IPS-11a (cell line): Measurements from ENCODE around the gene RECQL5.

ENCODE experiments used
- H3K4me3 ChIP-seq: one replicate; pipeline ENCODE4 v1.5.1; 2013; ENCODE audit warnings: low read depth, low read length, control low read depth

Gene RECQL5

DNA sequence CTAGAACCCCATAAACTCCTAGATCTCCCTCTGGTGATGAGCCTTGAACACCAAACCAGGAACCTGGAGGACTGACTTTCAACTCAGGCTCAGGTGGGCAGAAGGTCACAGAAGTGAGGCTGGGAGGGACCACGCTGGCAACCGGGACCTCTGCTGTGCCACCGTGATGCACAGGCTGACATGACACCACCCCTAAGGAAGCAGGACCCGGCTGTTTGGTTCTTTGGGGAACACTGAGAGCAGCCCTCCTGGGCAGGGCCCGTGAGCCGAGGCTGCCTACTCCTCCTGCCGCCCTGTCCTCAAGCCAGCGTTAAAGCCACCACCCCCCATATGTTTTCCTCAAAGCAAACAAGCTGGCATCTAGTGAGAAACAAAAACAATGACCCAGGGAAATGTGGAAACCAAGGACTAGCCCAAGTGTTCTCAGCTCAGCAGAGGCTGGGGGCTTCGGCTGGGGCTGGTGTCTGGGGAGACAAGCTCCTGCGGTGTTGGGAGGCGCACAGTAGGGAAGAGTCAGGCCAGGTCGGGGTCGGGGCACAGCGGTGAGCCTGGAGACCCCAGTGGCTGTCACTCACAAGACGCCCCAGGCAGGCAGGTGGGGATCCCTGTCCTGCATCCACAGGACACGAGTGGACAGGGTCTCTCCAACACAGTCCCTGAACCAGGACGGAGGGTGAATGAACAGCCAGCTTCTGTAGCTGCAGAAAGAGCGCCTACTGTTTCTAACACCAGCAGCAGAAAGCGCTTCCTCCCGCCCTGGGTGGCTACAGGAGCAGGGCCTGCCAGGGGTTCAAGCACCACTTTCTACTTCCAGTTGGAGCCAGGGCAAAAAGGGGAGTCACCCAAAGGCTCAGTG is 32.0 kb downstream of the RECQL5 start:
- H3K4me3 ChIP-seq: no peak overlapping the region

DNA sequence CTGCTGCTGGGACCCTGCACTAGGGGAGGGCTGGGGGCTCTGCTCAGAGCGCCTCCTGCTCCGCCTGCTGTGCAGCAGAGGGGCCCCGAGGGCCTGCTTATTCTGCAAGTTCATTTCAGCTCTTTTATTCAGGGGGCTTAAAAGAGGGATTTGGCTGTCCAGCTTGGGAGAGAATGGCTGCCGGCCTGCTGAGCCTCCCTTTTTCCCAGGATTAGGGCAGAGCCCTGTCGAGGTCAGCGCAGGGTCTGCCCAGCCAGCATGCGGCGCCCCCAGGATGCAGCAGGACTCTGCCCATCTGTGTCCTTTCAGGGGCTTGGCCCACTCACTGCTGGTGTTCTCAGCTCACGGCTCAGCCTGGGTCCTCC is 32.6 kb downstream of the RECQL5 start:
- H3K4me3 ChIP-seq: no peak overlapping the region

DNA sequence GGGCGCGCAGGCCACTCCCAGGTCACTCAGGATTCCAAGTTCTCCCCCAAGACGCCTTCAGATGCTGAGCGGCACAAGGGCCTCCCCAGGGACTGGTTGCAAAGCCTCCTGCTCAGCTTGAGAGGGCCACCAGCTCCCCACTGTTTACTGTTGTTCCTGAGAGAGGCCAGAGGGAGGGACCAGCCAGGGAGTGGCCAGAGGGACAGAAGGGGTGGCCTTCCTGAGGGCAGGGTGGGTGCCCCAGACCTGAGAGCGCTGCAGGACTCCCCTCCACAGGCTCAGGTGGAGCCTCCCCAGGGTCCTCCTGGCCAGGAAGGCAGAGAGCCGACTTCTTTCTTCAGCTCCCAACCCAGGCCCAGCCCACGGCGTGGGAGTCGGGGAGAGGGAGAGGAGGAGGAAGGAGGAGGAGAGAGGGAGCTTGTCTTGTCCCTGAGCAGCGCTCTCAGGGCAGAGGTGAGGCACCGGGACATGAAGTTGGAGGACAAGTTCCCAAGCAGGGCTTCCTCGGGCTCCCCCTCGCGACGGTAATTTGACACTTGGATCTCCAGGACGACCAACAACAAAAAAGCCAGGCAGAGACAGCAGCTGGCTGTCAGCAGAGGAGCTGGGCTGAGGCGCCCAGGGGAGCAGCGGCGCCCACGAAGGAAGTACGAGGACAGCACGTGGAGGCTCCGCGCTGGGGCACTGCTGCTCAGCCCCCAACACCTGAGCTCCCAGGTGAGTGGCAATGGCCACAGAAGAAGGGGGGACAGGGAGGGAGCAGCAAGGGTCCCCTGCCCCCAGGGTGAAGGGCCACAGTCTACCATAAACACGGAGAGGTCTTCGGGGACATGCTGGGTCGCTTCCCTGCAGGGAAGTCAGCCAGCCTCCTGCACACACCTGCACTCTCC is 33.2 kb downstream of the RECQL5 start:
- no peak overlapping the region for H3K4me3 ChIP-seq

DNA sequence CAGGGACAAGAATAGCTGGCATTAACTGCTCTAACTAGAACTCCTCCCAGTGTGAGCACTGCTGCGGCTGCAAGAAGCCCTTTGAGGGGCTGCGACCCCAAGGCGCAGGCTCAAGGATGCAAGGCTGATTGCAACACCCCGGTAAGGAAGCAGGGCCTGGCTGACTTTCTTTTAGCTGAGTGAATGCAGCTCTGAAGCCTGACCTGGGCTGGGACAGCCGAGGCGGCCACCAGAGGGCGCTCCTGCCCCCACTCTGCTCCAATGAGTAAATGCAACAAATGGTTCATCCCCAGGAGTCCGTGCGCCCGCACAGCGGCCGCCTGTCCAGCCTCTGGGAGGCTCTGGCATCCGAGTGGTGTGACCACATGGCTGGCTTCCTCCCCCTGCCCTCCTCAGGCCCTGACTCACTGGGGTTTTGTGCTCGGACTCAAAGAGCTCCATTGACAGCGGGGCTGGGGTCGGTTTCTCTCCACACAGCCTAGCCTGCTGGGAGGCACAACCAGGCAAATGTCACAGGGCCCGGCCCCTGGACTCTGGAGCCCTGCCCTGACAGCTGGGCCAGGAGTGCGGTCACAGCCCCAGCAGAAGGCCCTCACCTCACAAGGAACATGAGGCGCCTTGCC is 34.0 kb downstream of the RECQL5 start, which contains the start of gene SMIM5:
Gene SMIM5, plus strand, starts transcription at position 572 of the 623 bp plus-strand sequence. CDS start 6,768 bp downstream, outside the sequence.
- H3K4me3 ChIP-seq: no peak within 1 kb of the TSS

DNA sequence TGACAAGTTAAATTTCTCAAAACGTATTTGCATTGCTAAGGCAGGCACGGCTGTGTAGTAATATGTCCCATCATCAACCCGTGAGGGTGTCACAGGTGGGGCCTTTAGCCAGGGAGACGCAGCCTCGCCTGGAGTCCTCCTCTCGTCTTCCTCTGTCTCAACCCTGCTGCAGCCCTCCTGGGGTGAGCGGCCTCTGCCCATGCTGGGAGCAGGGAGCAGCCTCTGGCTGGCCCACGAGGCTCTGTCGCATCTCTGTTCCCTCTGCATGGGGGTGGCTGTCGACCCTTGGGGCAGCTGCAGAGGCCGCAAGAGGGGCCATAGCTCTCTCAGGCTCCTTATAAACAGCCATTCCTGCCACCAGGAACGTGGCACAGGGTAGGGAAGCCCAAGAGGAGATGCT is 34.5 kb downstream of the RECQL5 start:
- no peak overlapping the region for H3K4me3 ChIP-seq

DNA sequence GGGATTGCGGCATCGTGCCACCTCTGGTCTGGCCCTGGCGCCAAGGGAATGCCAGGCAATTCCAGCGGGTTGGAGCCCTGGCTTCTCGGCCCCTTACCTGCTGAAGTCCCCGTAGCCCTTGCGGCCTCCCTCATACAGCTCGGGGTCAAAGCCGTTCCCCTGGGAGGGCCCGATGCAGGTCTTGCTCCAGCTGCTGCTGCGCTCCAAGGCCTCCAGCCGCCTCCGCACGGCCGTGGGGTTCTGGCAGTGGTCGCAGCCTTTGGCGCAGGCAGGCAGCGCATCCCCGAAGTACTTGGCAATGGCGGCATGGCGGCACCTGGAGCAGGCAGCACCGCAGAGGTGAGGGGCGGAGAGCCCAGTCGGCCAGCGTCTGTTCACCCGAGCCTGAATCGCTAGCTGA is 35.6 kb downstream of the RECQL5 start:
- no peak overlapping the region for H3K4me3 ChIP-seq

DNA sequence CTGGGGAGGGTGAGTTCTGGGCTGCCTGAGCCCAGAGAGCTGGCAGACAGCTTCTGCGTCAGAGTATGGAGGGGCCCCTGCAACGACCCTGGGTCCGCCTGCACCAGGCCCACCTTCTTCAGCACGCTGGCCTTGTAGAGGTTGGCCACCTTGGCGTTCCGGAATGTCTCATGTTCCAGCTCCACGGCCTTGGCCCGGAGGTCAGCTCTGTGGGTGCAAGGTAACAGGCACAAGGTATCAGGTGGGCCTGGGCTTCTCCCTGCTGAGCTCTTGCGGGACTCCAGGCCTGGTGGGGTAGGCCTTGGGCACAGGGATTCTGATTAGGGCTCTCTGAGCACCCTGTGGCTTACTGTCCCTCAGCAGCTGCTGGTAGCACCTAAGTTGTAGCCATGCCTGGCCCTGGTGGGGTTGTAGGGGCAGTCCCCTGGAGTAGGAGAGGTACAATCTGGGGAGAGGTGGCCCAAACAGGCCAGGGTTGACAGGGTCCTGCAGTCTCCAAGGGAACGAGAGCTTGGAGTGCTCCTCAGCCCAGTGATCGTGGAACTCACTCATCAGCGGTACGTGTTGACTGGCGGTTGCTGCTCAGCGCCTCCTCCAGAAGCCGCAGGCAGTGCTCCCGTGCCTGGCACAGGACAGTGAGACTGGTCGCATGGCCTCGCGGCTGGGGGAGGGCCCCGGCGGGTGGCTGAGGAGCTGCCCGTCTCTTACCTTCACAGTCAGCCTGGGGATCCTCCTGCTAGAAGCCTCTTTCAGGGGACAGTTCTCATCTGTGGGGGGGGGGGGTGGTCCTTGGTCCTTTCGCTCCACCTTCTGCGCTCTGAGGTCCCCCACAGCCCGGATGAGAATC is 36.7 kb downstream of the RECQL5 start:
- H3K4me3 ChIP-seq: no peak overlapping the region

DNA sequence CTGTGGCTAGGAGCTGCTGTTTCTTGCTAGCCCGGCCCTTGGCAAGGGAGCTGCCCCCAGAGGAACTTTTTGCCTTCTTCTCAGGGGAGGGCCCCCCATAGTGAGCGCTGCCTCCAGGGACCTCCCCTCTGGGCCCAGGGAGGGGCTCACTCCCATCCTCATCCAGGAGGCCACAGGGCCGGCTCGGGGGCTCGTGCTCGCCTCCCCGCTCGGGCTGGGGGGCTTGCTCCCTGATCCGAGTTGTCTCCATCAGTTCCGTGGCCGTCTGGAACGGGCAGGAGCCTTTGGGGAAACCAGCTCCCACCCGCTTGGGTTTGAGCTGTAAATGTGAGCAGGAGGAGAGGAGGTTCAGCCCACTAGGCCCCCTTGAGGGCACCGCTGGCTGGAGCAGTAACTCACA is 37.8 kb downstream of the RECQL5 start:
- no peak overlapping the region for H3K4me3 ChIP-seq

DNA sequence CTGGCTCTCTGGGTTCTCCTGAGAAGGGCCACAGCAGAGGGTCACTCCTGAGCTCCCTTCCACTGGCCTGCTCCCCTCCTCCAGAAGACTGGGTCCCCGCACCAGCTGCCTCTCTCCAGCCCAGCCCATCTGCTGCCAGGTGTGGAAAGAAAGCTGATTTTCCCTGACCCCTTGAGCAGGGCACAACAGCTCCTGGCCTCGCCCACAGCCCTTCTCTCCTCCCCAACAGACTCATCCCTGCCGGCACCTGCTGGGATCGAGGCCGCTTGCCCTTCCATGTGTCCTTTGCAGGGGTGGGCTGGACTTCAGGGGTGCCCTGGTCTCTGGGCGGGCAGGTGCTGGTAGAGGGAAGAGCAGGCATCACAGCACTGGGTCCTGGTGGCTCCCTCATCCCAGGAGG is 38.5 kb downstream of the RECQL5 start:
- no peak overlapping the region for H3K4me3 ChIP-seq

DNA sequence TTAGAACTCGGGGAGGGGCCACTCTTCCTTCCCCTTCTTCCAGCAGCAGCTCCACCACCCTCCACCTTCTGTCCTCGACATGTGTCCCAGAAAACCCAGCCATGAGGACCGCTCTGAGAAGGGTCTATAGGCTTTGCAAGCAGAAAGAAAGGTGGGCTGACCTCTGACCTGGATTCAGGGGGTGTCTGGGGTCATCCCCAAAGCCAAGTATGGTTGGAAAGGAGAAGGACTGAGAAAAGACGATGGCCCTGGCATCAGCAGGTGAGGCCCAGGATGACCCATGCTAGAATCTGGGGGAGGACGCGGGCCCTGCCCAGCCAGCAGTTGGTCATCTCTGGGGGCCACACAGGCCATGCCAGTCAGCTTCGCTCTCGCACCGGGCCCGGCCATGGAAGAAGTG is 39.9 kb downstream of the RECQL5 start:
- no peak overlapping the region for H3K4me3 ChIP-seq

DNA sequence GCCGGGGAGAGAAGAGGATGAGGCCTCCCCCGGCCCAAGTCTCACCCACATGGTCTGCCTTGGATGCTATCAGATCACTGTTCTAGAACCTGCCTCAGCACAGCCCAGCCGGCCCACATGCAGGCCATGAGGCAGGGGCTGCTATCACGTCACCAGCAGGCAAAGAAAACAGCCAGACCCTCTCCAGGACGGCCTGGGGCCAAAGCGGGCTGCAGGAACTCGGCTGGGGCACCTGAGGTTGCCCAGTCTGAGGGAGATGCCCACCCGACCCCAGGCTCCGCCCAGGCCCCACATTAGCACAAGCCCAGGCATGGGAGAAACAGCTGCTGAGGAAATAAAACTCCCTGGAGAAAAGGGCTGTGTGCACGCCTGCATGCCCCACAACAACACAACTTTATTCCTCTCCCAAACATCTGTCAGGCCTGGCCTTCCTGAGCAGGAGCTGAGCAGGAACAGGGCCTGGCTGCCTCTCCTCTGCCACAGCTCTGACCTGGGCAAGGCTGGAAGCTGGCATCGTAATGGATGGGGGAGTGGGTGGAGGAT is 40.4 kb downstream of the RECQL5 start:
- no peak overlapping the region for H3K4me3 ChIP-seq

DNA sequence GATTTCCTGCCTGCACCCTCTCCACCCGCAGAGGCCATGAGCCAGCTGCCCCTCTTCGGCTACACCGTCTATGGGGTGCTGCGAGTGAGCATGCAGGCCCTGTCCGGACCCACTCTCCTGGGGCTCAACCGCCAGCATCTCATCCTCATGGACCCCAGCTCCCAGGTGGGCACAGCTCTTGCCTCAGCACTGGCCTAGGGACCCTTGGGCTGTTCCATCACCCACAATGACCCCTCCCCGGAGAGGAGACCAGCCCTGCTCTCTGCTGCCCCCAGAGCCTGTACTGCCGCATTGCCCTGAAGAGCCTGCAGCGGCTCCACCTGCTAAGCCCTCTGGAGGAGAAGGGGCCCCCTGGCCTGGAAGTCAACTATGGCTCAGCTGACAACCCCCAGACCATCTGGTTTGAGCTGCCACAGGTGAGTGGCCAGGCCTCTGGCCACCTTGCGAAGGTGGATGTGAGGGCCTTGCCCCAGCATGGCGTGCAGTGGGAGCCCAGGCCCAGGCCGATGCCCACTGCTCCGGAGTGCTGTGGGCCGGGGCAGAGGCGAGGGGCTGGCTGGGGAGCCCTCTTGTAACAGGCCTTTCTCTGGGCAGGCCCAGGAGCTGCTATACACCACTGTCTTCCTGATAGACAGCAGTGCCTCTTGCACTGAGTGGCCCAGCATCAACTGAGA is 41.0 kb downstream of the RECQL5 start:
- no peak overlapping the region for H3K4me3 ChIP-seq

DNA sequence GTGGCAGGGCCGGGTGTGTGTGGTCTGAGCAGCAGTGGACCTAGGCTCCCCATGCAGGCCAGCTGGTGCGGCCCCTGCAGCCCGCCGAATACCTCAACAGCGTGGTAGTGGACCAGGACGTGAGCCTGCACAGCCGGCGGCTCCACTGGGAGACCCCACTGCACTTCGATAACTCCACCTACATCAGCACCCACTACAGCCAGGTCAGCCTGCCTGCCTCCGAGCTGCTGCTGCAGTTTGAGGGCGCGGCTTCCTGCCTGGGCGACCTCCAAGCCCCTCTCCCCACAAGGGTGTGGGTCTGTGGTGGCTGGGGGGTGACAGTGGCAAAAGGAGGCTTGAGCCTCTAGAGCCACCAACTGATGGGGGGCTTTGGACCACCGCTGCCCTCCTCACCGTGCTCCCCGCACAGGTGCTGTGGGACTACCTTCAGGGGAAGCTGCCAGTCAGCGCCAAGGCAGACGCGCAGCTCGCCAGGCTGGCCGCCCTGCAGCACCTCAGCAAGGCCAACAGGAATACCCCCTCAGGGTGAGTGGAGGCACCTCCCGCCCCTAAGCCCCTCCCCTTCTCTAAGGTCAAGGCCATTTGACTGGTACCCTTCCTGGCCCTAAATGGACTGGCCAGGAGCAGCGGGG is 42.1 kb downstream of the RECQL5 start:
- H3K4me3 ChIP-seq: no peak overlapping the region

DNA sequence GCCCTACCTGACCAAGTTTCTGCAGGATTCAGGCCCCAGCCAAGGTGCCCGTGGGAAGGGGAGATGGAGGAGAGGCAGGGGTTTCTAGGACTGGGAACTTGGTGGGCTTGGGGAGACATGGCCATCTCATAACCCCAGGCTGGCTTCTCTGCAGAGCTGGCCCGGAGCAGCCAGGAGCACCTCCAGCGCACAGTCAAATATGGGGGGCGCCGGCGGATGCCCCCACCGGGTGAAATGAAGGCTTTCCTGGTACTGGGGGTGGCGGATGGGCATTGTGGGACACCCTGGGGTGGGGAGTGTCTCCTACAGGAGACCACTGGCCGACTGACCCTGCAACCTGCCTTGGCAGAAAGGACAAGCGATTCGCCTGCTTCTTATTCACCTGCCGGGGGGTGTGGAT is 42.9 kb downstream of the RECQL5 start:
- H3K4me3 ChIP-seq: no peak overlapping the region

DNA sequence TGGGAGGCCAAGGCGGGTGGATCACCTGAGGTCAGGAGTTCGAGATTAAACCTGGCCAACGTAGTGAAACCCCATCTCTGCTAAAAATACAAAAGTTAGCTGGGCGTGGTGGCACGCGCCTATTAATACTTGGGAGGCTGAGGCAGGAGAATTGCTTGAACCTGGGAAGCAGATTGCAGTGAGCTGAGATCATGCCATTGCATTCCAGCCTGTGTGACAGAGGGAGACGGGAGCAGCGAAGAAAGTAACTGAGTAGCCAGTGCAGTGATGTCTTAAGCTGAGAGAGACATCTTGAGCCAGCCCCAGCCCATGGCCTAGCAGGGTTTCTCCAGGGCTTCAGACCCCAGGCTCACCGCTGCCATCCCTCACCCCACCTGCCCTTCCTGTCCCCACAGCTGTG is 43.6 kb downstream of the RECQL5 start:
- H3K4me3 ChIP-seq: no peak overlapping the region

DNA sequence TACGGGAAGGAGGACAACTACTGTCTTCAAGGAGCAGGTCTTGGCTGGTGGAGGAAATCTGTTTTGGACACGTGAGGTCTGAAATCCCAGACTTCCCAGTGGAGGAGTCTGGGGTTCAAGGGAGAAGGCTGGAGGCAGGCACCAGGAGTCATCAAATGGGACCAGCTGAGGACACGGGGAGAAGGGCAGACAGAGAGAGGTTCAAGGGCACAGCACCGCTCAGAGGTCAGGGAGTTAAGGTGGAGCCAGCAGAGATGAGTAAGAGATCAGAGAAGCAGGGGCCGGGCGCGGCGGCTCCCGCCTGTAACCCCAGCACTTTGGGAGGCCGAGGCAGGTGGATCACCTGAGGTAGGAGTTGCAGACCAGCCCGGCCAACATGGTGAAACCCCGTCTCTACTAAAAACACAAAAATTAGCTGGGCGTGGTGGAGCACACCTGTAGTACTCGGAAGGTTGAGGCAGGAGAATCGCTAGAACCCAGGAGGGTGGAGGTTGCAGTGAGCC is 44.1 kb downstream of the RECQL5 start:
- H3K4me3 ChIP-seq: no peak overlapping the region

DNA sequence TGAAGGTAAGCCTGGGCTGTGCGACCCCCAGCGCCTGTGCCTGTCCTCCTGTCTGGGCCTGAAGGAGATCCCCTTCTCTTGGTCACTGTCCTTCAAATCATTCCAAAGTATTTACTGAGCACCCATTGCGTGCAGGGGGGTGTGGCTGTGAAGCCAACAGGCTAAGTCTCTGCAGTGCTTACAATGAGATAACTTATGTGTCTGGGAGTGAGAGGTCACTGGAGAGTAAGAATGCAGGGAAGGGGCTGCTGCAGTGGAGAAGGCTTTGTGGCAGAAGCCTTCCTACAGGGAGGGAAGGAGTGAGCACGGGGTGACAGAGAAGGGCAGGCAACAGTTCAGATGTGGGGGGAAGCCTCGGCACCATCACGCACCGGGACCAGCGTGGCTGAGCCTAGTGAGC is 44.9 kb downstream of the RECQL5 start:
- no peak overlapping the region for H3K4me3 ChIP-seq

DNA sequence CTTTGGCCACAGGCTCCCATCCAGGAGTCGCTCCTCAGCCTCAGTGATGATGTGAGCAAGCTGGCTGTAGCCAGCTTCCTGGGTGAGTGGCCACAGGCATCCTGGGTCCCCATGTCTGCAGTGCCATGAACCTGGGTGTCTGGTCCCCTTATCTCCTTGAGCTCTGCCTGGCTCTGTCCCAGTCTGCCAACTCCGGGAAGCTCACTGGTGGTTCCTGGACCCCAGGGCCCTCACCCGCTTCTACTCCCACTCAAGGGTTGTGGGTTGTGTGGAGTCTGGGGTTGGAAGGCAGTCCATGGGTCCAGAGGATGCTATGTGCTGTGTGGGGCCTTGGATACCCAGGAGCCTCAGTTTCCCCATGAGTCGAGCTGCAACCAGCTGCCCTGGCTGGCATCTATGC is 45.5 kb downstream of the RECQL5 start:
- no peak overlapping the region for H3K4me3 ChIP-seq
